Raji (cell line): ENCODE measurements around the gene DNAJB9.

ENCODE experiments used
- POLR2A ChIP-seq: IDR thresholded peaks from 2 replicates; pipeline ENCODE4 v1.6.1; 2011; ENCODE audit warnings: low read depth, low read length, control low read depth; ENCODE audit not compliant: insufficient read depth

Gene DNAJB9

DNA sequence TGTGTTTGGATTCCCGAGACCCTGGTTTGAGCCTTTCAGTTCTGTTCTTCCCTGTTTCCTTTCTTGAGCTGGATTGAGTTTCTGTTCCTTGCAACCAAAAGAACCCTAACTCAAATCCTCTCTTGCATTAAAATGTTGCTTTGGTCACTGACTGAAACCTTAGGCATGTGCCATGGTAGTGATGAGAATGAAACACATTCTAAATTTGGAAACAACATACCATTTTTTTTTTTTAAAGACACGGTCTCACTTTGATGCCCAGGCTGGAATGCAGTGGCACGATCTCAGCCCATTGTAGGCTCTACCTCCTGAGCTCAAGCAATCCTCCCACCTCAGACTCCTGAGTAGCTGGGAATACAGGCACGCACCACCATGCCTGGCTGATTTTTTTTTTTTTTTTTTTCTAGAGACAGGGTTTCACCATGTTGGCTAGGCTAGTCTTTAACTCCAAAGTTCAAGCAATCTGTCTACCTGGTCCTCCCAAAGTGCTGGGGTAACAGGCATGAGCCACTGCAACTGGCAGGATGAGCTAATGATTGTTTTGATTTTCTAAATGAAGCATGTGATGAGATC is 8.5 kb upstream of the DNAJB9 start:
- no peak for TF ChIP-seq POLR2A

DNA sequence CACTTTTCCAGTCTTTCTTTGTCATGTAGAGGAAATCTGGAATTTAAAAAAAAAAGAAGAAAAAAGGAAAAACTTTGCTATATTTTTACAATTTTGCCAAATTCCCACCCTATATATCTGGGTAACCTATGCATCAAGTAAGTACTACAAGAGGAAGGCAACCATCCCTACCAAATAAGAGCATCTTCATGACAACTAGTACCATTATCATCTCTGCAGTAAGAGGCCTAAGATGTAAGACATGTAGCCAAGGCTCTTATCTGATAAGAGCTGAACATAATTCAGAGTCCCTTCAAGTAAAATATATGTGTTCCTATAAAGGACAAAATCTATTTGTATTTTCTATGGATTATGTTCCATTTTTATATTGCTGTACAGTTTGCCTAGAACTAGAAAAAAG is 3.7 kb upstream of the DNAJB9 start:
- TF ChIP-seq POLR2A = no peak

DNA sequence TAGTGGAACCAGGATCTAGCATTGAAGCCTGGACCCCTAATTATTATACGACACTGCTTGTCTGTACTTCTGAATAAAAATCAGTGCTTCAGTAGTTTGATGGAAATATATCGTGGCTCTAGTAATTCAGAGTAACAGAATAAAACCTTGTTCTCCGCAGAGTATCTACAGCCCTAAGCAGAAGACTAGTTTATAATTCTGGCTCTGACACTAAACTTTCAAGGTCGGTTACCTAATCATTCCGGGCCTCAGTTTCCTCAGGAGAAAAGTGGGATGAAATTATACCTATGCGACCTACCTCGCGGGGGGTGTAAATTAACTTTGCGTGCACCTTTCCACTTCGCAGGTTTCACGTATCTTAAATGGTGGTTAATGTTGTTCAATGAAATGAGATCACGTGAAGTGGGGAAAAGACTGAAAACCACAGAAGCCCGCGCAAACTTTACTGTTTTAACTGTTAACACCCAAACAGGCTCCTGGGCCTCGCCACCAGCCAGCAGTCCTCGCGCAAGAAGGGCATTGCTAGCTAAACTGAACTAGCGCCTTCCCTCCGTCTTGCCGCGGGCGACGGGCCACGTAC is 783 bp upstream of the DNAJB9 start:
- TF ChIP-seq POLR2A = no peak

DNA sequence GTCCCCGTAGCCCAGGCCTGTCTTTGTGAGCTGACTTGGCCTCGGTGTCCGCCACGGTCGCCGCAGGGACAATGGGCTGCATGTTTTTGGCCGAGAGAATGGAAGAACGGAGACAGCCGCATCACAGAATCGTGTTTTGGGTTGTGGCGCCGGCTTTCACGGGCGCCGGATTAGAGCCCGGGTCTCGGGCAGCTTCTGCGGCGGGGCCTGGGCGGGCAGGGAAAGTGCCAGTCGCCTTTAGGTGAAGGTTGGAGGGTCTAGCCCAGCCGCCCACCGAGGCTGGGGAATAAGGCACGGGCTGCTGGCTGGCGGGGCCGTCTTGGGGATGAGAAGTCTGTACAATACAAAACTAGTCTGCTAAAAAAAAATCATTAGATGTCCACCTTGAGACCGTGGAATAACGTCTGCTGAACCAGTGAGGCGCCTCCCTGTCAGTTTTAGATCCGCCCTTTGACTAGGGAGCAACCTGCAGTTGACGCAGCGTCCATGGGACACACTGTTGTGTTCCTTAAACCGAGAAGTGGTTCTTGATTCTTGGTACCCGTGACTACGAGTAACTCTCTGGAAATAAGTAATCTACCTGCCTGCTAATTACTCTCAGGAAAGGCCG is 577 bp downstream of the DNAJB9 start:
- TF ChIP-seq POLR2A = no peak; the same call in 1 of the 2 replicates

DNA sequence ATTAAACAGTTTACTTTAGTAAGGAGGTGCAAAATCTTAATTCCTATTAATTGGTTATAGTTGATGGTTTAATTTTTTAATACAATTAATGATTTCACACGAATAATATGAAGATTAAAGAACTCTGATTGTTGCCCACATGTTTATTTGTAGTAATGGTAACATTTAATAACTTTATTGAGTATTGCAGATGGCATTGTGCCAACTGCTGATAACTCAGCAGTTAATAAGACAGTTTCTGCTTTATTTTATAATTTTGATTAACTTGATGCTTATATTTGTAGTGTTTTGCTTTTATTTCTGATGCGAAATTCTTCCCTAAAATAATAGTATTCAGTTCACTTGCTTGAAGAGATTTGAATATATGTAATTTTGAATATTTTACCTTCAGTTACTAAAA is 2.8 kb downstream of the DNAJB9 start:
- no peak for TF ChIP-seq POLR2A

DNA sequence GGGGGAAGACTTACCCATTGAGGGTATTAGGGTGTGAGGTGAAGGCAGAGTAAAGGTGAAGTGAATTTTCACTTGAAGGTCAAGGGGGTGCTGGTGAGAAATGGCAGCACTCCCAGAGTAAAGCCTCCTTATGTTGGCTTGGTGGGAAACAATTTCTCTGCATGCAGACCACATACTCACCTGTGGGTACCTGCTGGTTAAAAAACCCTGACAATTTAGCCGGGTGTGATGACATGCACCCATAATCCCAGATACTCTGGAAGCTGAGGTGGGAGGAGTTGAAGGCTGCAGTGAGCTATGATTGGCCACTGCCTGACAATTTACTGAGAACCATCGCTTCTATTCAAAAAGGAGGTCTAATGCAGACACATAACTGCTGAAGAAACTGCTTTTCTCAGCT is 5.5 kb downstream of the DNAJB9 start:
- no peak for TF ChIP-seq POLR2A

DNA sequence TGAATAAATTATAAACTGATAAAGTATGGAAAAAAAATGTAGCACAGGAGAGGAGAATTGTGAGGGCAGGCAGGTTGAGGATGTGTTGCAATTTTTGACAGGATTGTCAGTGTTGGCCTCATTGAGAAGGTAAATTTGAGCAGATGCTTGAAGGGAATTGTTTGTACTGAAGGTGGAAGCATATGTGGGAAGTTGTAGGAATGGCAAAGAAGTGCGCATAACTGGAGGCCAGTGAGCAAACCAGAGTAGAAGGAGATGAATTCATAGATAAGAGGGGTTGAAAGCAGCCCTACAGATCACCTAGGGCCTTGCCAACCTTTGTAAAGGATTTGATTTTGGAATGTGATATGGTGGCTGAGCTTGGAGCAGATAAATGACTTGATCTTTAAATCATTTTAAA is 6.4 kb downstream of the DNAJB9 start:
- TF ChIP-seq POLR2A = no peak

DNA sequence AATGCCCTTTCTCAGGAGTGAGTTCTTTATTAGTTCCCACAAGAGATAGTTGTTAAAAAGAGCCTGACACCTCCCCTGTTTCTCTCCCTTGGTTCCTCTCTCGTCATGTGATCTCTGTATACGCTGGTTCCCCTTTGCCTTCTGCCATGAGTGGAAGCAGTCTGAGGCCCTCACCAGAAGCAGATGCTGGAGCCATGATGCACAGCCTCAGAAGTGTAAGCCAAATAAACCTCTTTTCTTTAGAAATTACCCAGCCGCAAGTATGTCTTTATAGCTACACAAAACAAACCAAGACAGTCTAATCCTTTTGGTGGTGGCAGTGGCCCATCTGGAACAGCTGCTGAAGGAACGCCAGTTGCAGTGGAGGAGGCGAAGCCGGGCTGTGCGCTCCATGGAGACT is 9.3 kb downstream of the DNAJB9 start:
- TF ChIP-seq POLR2A = no peak

DNA sequence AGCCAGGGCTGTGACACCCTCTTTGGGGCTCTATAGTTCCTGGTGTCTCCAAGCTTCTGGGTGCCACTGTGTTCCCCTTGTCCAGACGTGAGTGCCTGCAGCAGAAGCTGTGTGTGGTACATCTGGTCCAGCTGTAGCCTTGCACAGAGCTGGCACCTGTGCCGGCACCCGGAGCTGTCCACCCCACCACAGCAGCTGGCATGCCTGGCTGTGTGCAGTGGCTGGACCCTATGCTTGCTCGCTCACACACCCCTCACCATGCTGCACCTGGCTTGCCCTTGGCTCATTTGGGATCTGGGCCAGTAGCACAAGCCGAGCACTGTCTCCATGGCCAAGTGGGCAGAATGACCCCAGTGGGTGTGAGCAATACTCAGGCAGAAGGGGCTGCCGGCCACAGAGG is 10.6 kb downstream of the DNAJB9 start:
- TF ChIP-seq POLR2A = no peak

DNA sequence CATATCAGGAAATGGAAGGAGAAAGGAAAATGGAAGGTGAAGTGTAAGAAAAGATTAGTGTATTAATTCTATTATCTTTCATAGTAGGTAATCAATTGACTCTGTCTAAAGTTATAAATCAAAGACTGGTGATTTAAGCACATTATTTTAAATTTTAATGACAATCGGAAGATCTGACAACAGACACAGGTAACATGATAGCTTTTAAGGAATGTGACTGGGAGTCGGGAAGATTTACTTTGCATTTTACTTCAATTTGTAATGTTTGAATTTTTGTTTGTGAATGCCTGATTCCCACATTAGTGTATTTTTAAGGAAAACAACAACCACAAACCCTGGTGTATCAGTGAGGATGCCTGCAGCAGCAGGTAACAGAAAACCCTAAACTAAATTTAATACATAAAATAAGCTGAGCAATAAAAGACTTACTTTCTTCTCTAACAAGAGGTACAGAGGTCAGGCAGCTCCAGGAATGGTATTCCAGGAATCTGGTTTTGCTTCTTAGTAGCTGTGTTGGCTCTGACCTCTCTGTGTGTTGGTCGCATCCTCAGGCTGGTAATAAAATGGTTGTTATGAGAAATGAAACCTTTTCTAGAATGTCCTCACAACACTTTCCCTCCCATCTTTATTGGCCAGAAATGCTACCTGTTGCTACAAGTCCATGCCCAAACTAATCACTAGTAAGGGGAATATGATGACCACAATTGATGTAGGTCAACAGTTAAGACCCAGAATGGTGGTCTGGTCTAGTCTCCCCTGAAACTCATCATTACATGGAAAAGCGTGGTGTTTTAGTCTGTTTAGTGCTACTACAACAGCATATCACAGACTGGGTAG is 12.2 kb downstream of the DNAJB9 start:
- TF ChIP-seq POLR2A = no peak

DNA sequence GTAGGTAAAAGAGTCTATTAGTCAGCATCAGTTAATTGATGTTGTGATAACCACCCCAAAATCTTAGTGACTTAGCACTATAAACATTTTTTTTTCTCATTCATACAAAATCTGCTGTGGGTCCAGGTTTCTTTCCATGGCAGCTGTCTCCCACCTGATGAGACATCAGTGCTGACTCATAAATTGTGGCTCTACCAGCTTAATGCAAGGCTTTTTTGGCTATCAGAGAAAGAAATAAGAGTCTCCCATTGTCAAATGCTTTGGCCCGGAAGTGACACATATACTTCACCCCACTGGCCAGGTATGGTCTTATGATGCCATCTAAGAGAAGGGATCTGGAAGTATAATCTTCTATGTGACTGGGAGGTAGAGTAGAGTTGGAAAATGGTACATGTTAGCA is 14.5 kb downstream of the DNAJB9 start:
- no peak for TF ChIP-seq POLR2A

DNA sequence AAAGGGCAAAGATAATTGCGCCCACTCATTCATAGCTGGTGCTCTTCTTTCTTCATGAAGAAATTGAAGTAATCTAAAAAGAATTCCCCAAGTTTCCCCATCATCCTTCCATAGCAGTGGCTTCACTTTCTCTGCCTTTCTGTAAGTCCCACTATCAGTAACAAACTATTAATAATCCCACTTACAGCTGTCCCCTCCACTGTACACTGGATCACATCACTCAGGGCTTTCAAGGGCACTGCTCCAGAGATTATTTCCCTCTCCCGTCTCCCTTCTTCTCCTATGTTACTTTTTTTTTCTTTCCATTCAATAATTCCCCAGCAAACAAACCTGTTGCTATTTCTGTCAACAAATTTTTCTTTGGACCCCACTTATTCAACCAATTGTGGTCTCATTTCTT is 16.2 kb downstream of the DNAJB9 start:
- no peak for TF ChIP-seq POLR2A

DNA sequence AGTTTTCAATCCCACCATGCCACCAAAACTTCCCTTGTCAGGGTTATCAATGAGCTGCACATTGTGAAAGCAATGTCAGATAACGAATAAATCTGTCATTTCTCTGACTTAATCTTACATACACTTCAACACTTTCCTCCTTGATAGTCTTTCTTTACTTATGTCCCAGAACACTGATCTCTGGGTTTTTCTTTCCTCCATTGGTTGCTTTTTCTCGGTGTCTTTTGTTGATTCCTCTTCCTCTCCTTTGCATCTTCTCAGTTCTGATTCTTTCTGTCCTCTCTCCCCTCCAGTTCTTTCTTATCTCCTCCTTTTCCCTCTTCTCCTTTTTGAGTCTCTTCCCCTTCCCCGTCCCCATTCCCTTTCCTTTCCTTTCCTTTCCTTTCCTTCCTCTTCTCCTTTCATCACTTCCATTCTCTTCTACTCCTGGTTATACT is 16.6 kb downstream of the DNAJB9 start:
- TF ChIP-seq POLR2A = no peak

DNA sequence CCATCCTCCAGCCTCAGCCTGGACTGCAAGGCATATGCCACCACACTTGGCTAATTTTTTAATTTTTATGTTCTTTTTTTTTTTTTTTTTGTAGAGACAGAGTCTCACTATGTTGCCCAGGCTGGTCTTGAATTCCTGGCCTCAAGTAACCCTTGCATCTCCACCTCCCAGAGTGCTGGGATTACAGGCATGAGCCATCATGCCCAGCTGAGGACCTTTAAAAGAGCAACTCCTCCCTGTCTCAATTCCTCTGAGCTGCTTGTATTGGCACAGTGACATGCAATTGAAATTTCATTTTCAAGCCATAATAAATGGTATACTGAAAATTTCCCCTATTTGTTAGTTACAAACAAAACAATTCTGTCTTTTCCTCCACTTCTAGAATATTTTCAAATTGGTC is 19.5 kb downstream of the DNAJB9 start:
- no peak for TF ChIP-seq POLR2A

DNA sequence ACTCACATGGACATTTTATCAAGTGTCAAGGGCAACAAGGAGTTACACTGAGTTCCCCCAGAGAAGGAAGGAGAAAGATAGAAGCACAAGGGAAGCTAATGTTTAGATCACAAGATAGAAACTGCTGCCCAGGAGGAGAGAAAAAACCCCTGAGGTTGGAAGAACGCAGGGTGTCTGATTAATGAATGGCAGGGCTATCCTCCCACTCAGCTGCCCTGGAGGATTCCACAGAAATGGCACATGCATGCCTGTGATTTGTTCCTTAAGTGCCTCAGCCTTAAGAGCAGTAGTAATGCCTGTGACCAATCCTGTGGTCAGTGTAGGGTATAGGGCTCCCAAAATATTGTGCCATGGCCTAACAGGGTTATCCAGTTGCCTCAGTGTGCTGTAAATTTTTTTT is 20.2 kb downstream of the DNAJB9 start:
- TF ChIP-seq POLR2A = no peak

DNA sequence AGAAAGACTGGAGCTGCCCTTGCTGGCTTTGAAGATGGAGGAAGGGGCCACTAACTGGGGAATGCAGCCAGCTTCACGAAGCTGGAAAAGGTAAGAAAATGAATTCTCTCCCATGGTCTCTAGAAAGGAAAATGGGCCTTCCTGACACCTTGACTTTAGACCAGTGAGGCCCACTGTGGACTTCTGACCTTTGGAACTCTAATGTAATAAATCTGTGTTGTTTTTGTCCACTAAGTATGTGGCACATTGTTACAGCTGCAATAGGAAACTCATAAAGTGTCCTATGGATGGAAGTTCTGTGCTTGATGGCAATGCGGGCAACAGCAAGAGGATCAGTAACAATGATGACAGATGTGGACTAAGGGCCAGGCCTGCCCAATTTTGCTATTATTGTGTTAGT is 20.9 kb downstream of the DNAJB9 start:
- TF ChIP-seq POLR2A = no peak
